Lower leg skin (tissue), 4 donors: ENCODE results near the gene GMPR. TPM values are rescaled to one million over a fixed set of nuclear protein-coding genes. Genes with fewer than 3 reads are reported as not detected.

Experiments used
- DNase-seq, 2 donors: peaks; one replicate each; pipeline ENCODE4 v3.0.0-alpha.2; 2019; ENCODE audit warnings: low spot score in 2 of 2
- H3K4me3 ChIP-seq: fragments of 200-600 bp; sonication (generic); 2 replicates; pipeline ENCODE4 v1.5.1; 2017; ENCODE audit warnings: mild to moderate bottlenecking, low read depth; ENCODE audit not compliant: poor library complexity, severe bottlenecking
- POLR2A ChIP-seq, 2 donors: fragments of 450-650 bp; IDR thresholded peaks; one replicate each; pipeline ENCODE4 v1.6.1; 2016 to 2017; ENCODE audit warnings: antibody characterized with exemption in 2 of 2, mild to moderate bottlenecking in 1 of 2, moderate library complexity in 1 of 2
- WGBS, 2 donors: methylation state at CpG; one replicate each; pipeline ENCODE4 v1.1.5; 2018; 5-methylcytosine and 5-hydroxymethylcytosine counted together
- intact Hi-C: fragments of 100-400 bp; cut with DNase I; formaldehyde crosslinking; loops from one replicate; pipeline ENCODE4 v1.15.0; 2023; ENCODE audit warnings: low total_unique reads
- total RNA-seq, 4 donors: library from RNA; depleted of rRNA; stranded (reverse); fragments of >200 nt; gene quantifications; one replicate each; pipeline ENCODE4 v1.1.0, GENCODE V29; 2016
- TF ChIP-seq, protein P1 (sequence below), 3 donors: fragments of 450-650 bp; IDR thresholded peaks; one replicate each; pipeline ENCODE4 v1.5.1; 2016; ENCODE audit warnings: antibody characterized with exemption in 3 of 3, mild to moderate bottlenecking in 3 of 3, moderate library complexity in 2 of 3

Gene GMPR
- total RNA-seq, 4 donors from 2014 or later: 5.2 to 26.7 (median 10.6) TPM

DNA sequence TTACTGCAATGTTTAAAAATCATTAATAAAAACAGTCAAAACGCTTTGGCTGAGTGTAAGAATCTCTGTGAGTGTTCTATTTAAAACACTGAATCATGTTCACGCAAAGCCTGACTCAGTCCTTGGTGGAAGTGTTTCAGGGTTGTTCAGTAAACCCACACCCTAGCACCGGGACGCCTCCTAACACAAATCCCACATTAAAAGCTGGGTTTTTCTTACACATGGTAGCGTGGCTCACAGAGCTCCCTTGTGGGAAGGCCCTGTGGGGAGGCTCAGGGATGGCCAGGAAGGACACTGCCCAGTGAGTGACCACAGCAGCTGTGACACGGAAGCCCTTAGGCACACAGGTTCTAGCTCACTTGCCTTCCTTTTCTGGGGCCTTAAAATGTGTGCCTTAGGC is 80.2 kb downstream of the GMPR start:
- peak in 1 of 2 donors; percentile 47 for DNase-seq
- TF ChIP-seq, protein P1, sequence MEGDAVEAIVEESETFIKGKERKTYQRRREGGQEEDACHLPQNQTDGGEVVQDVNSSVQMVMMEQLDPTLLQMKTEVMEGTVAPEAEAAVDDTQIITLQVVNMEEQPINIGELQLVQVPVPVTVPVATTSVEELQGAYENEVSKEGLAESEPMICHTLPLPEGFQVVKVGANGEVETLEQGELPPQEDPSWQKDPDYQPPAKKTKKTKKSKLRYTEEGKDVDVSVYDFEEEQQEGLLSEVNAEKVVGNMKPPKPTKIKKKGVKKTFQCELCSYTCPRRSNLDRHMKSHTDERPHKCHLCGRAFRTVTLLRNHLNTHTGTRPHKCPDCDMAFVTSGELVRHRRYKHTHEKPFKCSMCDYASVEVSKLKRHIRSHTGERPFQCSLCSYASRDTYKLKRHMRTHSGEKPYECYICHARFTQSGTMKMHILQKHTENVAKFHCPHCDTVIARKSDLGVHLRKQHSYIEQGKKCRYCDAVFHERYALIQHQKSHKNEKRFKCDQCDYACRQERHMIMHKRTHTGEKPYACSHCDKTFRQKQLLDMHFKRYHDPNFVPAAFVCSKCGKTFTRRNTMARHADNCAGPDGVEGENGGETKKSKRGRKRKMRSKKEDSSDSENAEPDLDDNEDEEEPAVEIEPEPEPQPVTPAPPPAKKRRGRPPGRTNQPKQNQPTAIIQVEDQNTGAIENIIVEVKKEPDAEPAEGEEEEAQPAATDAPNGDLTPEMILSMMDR (IDR thresholded peaks at IDR 0.05): no peak
- no peak for TF ChIP-seq POLR2A (IDR thresholded peaks at IDR 0.05)
- intact Hi-C loops: no loop called here
- H3K4me3 ChIP-seq: no peak overlapping the region
- WGBS, 2 donors: 22 to 27% methylated on average over 6 of the region's 6 CpGs

DNA sequence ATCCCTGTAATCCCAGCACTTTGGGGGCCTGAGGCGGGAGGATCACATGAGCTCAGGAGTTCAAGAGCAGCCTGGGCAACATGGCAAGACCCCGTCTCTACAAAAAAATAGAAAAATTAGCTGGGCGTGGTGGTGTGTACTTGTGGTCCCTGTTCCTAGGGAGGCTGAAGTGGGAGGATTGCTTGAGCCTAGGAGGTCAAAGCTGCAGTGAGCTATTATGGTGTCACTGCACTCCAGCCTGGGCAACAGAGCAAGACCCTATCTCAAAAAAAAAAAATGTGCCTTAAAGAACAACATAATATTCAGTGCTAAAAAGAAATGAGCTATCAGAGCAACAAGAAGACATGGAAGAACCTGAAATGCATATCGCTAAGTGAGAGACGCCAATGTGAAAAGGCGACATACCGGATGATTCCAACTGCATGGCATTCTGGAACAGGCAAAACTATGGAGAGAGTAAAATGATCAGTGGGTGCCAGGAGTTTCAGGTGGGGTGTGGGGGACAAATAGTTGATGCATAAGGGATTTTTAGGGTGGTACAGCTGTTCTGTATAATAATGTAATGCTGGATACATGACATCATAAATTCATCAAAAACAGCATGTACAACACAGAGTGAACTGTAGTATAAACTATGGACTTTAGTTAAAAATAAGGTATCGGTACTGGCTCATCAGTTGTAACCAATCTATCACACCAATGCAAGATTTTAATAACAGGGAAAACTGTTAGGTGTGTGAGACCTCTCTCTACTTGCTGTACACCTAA is 80.8 kb downstream of the GMPR start:
- no peak for TF ChIP-seq POLR2A (IDR thresholded peaks at IDR 0.05)
- TF ChIP-seq, protein P1 (IDR thresholded peaks at IDR 0.05): no peak
- intact Hi-C loops: no loop called here
- no peak for DNase-seq
- WGBS, 2 donors: 91% methylated on average over 8 of the region's 8 CpGs
- H3K4me3 ChIP-seq: no peak overlapping the region

DNA sequence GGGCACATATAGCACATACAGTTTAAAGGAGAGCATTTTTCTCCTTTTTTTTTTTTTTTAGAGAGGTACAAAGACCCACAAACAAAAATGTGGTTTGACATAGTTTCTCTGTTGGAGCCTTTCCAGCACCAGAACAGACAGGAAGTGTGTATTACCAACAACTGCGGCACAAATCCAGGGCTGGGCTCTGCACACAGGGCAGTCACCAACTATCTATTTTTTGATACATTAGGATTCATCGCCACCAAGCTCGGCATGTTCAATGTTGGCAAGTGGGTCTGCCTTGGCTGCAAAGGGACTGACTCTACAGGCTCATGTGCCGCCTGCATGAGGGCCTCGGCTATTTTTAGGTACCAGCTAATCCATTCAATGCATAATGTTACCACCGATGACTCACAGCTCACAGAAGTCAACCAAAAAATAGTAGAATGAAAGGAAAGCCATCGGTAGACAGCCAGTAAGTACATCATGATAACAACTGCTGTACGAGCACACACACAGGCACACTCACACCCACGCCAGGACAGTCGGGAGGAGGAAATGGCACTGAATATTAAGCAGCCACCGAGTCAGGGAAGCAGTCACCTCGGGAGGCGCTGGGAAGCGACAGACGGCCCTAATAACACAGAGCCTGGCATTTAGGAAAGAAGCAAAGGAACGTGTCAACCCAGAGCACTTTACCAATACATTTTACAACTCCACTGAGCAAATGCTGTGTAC is 81.6 kb downstream of the GMPR start:
- TF ChIP-seq, protein P1 (IDR thresholded peaks at IDR 0.05): no peak
- TF ChIP-seq POLR2A (IDR thresholded peaks at IDR 0.05): no peak
- peak; percentile 83 to 91 for DNase-seq
- intact Hi-C loops: no loop called here
- no peak overlapping the region for H3K4me3 ChIP-seq
- WGBS, 2 donors: 2 to 3% methylated on average over 16 of the region's 16 CpGs

DNA sequence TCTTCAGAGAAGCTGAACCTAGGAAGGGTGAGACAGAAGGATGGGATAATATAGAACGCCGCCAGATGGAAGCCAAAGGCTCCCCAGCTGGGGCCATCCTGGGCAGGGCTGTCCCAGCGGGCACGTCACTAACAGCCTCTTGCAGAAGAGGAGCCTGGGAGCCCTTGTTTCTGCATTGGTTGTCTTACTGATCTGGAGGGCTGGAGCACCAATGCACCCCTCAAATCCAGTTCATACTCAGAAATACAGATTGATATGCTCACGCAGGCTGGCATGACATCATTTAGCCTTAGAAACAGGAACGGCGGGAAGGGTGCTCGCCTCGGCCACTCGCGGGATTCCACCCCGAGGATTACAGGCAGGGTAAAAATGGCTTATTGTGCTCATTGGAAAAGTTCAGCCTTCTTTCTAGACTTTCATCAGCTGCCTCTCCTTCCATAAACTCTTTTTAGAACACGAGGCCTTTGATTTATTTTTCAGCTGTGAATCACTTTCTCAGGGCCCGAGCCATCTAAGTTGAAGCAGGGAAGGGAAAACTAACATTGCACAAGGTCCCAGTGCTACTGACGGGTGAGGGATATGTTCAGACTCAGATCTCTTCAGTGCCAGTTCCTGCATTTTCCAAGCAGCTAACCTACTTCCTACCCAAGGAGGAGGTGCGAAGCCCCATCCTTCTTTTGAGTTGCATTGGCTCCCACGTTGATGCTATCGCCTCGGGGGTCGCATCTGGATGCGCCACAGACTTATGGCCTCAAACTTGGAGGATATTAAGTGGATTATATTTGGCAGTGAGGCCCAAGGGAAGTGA is 82.3 kb downstream of the GMPR start:
- intact Hi-C loops: no loop called here
- H3K4me3 ChIP-seq: no peak overlapping the region
- TF ChIP-seq POLR2A (IDR thresholded peaks at IDR 0.05): no peak
- TF ChIP-seq, protein P1 (IDR thresholded peaks at IDR 0.05): no peak
- peak; percentile 57 to 84 for DNase-seq
- 39 to 43% methylated on average over 21 of the region's 21 CpGs for WGBS, 2 donors

DNA sequence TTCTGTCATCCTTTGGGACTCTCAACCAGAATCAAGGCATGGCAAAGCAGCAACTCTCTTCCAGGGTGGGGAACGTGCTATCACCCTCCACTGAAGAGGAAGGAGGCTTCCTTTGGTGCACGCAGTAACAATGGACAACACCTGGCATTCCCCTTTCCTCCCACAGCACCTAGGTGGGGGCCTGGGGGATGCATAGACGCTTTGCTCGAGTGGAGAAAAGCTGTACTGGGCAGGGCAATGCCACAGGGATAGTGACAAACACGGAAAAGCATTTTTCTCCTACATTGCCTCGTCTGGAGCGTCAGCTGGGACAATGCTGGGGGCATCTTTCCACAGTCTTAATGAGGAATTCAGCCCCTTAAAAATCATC is 82.9 kb downstream of the GMPR start:
- TF ChIP-seq, protein P1 (IDR thresholded peaks at IDR 0.05): no peak
- no peak for TF ChIP-seq POLR2A (IDR thresholded peaks at IDR 0.05)
- DNase-seq: peak in 1 of 2 donors; percentile 65
- intact Hi-C loops: no loop called here
- WGBS, 2 donors: 85 to 91% methylated on average over 7 of the region's 7 CpGs
- no peak overlapping the region for H3K4me3 ChIP-seq
